SK-N-SH (cell line): ENCODE results near the gene RARS2.

ENCODE experiments used
- CTCF ChIP-seq: fragments of 200-600 bp; sonication (generic); IDR thresholded peaks from 2 replicates; pipeline ENCODE4 v1.6.1; 2017; ENCODE audit warnings: antibody characterized with exemption, mild to moderate bottlenecking, moderate library complexity
- ELF1 ChIP-seq: IDR thresholded peaks from 2 replicates; pipeline ENCODE4 v1.4.0; 2012
- EP300 ChIP-seq, 2 experiments: IDR thresholded peaks; 2 replicates each; pipeline versions ENCODE4 v1.4.0 to v1.6.1; 2012; ENCODE audit warnings: borderline replicate concordance in 1 of 2, low read depth in 1 of 2, low read length in 1 of 2
- FOSL2 ChIP-seq: IDR thresholded peaks from 2 replicates; pipeline ENCODE4 v1.4.0; 2012; ENCODE audit warnings: low read depth, mild to moderate bottlenecking, moderate library complexity, borderline replicate concordance
- POLR2AphosphoS5 ChIP-seq: IDR thresholded peaks from 2 replicates; pipeline ENCODE4 v1.6.1; 2012; ENCODE audit warnings: low read depth, low read length
- RCOR1 ChIP-seq: fragments of 150-350 bp; IDR thresholded peaks from 2 replicates; pipeline ENCODE4 v1.6.1; 2017; ENCODE audit warnings: antibody characterized with exemption, low read length
- REST ChIP-seq: IDR thresholded peaks from 2 replicates; pipeline ENCODE4 v1.6.1; 2012; ENCODE audit warnings: mild to moderate bottlenecking, low read depth, low read length, moderate library complexity
- RFX5 ChIP-seq: IDR thresholded peaks from 2 replicates; pipeline ENCODE4 v1.6.1; 2012; ENCODE audit warnings: mild to moderate bottlenecking, improper control_type of control experiment, low read length
- SIN3A ChIP-seq: IDR thresholded peaks from 2 replicates; pipeline ENCODE4 v1.6.1; 2012; ENCODE audit warnings: low read depth, mild to moderate bottlenecking, low read length, moderate library complexity, borderline replicate concordance
- USF1 ChIP-seq: IDR thresholded peaks from 2 replicates; pipeline ENCODE4 v1.4.0; 2012; ENCODE audit warnings: low read depth, borderline replicate concordance
- TF ChIP-seq, protein P1 (sequence below): fragments of 150-350 bp; IDR thresholded peaks from 2 replicates; pipeline ENCODE4 v1.6.1; 2016; ENCODE audit warnings: mild to moderate bottlenecking, low read depth, low read length

GRCh38 chr6:87573307-87574024 is 16.3 kb downstream of the RARS2 start:
- TF ChIP-seq CTCF, result no peak
- no peak for TF ChIP-seq ELF1
- no peak for TF ChIP-seq SIN3A
- no peak for TF ChIP-seq FOSL2
- no peak for TF ChIP-seq POLR2AphosphoS5
- TF ChIP-seq EP300 (IDR thresholded peaks at IDR 0.05; ENCODE audit: borderline replicate concordance in 1 of 2, low read depth in 1 of 2, low read length in 1 of 2), result no peak
- TF ChIP-seq, protein P1, sequence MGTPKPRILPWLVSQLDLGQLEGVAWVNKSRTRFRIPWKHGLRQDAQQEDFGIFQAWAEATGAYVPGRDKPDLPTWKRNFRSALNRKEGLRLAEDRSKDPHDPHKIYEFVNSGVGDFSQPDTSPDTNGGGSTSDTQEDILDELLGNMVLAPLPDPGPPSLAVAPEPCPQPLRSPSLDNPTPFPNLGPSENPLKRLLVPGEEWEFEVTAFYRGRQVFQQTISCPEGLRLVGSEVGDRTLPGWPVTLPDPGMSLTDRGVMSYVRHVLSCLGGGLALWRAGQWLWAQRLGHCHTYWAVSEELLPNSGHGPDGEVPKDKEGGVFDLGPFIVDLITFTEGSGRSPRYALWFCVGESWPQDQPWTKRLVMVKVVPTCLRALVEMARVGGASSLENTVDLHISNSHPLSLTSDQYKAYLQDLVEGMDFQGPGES, result no peak
- no peak for TF ChIP-seq USF1
- no peak for TF ChIP-seq REST
- TF ChIP-seq RFX5, result no peak
- no peak for TF ChIP-seq RCOR1
